ENCODE data around the gene POLD1.

Gene POLD1

DNA sequence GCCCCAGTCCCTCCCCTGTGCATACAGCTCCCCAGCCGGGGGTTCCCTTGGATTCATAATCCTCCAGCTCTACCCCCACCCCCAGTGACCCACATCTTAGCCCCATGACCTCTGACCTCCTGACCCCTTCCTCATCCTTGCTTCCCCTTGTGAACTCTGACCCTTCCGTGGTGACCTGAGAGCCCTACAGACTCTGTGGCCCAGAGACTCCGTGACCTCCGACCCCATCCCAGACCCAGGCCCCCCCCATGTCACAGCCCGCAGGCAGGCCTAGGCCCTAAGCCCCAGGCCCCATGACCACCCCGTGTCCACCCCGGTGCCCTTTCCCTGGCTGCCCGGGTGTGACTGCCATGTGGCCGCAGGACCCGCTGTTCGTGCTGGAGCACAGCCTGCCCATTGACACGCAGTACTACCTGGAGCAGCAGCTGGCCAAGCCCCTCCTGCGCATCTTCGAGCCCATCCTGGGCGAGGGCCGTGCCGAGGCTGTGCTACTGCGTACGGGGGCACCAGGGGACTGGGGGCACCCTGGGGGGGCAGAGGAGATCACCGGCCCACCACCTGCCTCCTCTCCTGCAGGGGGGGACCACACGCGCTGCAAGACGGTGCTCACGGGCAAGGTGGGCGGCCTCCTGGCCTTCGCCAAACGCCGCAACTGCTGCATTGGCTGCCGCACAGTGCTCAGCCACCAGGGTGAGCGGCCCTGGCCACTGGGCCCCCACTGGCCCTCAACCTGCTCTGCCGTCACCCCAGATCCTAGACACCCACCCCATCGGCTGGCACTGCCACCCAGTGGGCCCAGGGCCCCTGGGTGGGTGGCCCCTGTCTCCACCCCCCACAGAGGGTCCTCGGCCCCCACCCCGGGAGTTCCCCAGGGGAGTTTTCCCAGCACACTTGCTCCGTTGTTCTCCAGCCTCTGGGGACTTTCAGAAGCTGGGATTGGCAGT is 32.2 kb downstream of the POLD1 start:
- no peak for DNase-seq (ENCODE audit: low spot score)
- no peak overlapping the region for H3K27ac ChIP-seq
- H3K4me3 ChIP-seq = no peak overlapping the region
- TF ChIP-seq, protein P1, sequence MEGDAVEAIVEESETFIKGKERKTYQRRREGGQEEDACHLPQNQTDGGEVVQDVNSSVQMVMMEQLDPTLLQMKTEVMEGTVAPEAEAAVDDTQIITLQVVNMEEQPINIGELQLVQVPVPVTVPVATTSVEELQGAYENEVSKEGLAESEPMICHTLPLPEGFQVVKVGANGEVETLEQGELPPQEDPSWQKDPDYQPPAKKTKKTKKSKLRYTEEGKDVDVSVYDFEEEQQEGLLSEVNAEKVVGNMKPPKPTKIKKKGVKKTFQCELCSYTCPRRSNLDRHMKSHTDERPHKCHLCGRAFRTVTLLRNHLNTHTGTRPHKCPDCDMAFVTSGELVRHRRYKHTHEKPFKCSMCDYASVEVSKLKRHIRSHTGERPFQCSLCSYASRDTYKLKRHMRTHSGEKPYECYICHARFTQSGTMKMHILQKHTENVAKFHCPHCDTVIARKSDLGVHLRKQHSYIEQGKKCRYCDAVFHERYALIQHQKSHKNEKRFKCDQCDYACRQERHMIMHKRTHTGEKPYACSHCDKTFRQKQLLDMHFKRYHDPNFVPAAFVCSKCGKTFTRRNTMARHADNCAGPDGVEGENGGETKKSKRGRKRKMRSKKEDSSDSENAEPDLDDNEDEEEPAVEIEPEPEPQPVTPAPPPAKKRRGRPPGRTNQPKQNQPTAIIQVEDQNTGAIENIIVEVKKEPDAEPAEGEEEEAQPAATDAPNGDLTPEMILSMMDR (IDR thresholded peaks at IDR 0.05) = no peak

DNA sequence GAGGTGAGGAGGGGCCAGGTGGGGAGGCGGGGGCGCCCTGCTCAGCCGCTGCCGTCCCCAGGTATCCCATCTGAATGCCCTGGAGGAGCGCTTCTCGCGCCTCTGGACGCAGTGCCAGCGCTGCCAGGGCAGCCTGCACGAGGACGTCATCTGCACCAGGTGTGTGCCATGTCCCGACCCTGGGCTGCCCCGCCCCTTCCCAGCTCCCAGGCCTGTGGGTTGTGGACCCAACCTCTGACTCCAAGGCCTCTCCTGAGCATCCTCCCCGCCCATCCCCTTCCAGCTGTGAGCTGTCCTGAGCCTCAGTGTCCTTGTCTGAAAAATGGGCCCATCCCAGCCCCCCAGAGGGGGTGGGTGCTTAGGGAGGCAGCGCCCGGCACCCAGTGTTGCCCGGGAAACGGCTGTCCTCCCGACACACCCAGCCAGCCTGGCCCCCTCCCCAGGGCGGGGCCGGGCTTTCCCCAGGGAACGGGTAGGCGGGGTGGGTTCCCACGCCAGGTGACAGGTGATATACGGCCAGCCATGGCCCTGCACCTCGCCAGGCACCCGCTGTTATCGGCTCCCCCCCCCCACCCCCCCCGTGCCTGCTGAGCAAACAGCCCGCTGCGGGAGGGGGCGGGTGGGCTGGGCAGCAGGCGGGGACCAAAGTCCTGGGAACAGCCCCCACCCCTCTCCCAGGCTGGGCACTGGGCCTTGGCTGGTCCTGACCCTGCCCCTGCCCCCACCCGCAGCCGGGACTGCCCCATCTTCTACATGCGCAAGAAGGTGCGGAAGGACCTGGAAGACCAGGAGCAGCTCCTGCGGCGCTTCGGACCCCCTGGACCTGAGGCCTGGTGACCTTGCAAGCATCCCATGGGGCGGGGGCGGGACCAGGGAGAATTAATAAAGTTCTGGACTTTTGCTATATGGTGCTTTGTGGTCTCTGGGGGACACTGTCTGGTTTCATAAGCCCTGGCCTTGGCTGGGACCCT is 33.2 kb downstream of the POLD1 start:
- no peak overlapping the region for H3K27ac ChIP-seq
- TF ChIP-seq, protein P1 (IDR thresholded peaks at IDR 0.05) = no peak
- H3K4me3 ChIP-seq = no peak overlapping the region
- no peak for DNase-seq (ENCODE audit: low spot score)

GRCh38 chr19:50418176-50419021 is 34.3 kb downstream of the POLD1 start, which contains the start of gene SPIB:
Gene SPIB, plus strand, starts transcription at chr19:50418938. Its CDS starts 25 bp downstream, at chr19:50418963.
- TF ChIP-seq, protein P1 (IDR thresholded peaks at IDR 0.05) = no peak
- H3K4me3 ChIP-seq = no peak within 1 kb of the TSS

DNA sequence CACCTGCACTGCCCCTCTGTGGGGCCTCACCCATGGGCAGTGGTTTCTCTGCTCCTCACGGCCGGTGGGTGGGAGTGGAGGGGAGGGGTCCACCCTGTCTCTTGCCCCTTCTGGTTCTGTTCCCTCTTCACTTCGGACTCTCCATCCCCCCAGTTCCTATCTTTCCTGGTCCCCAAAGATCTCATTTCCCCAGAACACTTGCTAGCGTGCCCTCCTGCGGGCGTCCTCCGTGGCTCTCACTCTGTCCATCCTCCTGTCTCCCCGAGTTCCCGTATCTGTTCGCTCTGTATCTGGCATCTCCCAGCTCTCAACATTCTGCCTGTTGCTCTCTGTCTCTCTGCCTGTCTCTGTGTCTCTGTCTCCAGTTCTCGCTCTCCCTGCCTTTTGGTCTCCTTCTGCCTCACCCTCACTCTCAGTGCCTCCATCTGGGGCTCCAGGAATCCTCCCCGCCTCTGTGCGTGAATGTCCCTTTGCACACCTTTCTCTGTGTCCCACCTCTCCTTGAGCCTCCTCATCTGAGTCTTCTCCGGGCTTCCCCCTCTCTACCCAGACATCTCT is 35.0 kb downstream of the POLD1 start:
- no peak for DNase-seq (ENCODE audit: low spot score)
- no peak overlapping the region for H3K4me3 ChIP-seq
- H3K27ac ChIP-seq = no peak overlapping the region
- TF ChIP-seq, protein P1 (IDR thresholded peaks at IDR 0.05) = no peak

More at GRCh38 chr19:50418176-50419021, 34.3 kb downstream of the POLD1 start, which contains the start of gene SPIB:
- H3K27ac ChIP-seq = no peak within 1 kb of the TSS
- no peak for DNase-seq (ENCODE audit: low spot score)

- Histone ChIP-seq H3K27ac (no peak overlapping the region), H3K4me3 (no peak overlapping the region)
- no peak for DNase-seq (ENCODE audit: low spot score)
- TF ChIP-seq, protein P1 (IDR thresholded peaks at IDR 0.05) = no peak
Measured at GRCh38 chr19:50419580-50420035, 35.5 kb downstream of the POLD1 start.

DNA sequence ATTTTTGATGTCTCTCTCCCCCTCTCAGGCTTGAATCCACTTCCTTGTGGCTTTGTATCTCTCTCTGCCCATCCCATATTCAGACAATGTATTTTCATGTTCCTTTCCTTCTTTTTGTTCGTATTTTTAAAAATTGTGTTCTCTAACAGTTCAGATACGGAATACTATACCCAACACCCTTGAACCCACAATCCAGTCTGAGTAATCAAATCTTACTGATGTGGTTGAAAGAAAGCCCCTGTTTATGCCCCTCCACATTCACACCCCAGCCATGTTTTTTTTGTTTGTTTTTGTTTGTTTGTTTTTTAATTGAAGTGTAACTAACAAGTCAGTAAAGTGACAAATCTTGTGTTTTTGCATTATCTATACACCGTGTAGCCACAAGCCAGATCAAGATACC is 36.0 kb downstream of the POLD1 start:
- Histone ChIP-seq H3K4me3 (no peak overlapping the region), H3K27ac (no peak overlapping the region)
- no peak for DNase-seq (ENCODE audit: low spot score)
- TF ChIP-seq, protein P1 (IDR thresholded peaks at IDR 0.05) = no peak

All from coronary artery (tissue), 2 donors.